T-helper 9 cell (primary cell): ENCODE data around the gene UBAP1.
"Not testable (repeated sequence)": the region's sequence is repeated elsewhere in the genome, so short reads cannot be mapped to it uniquely, and the experiment has no call there.

ENCODE experiments used
- DNase-seq: peaks from one replicate; pipeline ENCODE4 v3.0.0-alpha.2; 2020

UBAP1 gene

DNA sequence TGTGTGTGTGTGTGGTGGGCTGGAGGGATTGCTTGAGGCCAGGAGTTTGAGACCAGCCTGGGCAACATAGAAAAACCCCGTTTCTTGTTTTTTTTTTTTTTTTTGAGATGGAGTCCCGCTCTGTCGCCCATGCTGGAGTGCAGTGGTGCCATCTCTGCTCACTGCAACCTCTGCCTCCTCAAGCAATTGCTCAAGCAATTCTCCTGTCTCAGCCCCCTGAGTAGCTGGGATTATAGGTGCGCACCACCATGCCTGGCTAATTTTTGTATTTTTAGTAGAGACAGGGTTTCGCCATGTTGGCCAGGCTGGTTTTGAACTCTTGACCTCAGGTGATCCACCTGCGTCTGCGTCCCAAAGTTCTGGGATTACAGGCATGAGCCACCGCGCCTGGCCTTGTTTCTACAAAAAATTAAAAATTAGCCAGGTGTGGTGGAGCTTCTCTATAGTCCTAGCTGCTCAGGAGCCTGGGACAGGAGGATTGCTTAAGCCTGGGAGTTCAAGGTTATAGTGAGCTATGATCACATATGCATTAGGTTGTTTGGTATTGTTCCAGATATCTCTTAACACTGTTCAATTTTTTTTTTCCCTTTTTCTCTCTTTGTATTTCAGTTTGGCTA, 47.4 kb downstream of the UBAP1 start:
- not testable (repeated sequence) for DNase-seq

DNA sequence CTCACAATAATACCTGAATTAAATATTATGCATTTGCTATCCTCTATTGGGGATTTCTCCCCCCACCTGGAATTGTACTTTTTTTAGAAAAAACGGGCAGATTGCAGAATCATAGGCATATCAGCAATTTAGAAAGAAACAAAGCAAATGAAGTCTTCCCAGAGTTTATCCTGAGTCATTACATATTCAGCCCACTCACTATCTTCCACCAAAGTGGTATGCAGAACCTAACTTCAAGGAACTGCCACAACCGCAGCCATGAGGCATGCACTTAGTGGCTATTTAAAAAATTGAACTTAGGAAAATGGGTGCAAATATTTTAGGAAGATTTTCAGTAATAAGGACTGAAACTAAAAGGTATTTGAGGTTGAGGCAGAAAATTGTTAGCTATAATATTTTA, 48.6 kb downstream of the UBAP1 start:
- no peak for DNase-seq

DNA sequence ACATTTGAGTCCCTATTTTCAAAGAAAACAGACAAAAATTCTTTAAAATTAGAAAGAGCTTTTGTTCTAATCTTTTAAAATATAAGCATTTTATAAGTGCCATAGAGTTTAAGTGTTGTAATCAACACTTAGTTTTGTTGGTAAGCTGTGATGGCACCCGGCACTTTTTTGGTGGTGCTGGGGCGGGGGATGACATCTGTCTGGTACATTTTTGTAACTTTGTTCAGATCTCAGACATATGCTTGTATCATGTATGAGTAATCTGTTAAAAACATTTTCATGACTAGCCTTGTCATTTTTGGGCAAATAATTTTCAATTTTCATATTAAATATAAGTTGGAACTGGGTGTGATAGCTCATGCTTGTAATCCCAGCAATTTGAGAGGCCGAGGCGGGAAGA, 51.7 kb downstream of the UBAP1 start:
- DNase-seq: no peak

DNA sequence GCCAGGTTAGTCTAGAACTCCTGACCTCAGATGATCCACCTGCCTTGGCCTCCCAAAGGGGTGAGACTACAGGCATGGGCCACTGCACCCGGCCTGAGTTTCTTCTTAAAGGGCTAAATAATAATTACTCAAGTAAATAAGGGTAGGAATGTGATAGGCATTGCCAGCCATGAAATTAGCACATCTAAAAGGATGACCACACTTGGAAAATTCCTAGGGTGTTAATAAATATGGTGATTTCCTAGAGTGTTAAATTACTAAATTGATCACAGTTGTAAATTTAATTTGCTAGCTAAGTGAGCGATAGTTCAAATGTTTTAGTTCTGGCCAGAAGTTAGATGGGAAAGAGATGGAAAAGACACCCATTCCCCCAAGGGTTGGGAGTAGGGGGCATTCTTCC, 53.4 kb downstream of the UBAP1 start:
- no peak for DNase-seq

DNA sequence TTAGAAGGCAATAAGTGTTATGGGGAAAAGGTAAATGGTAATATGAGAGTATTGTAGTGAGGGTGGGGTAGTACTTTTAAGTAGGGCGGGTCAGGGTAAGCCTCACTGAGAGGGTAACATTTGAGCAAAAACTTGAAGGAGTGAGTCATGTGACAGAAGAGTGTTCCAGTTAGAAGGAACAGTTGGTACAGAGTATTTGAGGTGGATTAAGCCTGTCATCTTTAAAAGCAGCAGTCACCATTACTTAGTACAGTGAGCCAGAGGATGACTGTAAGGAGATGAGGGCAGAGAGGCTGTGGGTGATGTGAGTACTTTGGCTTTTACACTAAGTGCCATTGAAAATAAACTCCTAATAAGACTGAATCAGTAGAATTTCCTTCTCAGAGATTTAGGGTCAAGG, 54.8 kb downstream of the UBAP1 start:
- no peak for DNase-seq

DNA sequence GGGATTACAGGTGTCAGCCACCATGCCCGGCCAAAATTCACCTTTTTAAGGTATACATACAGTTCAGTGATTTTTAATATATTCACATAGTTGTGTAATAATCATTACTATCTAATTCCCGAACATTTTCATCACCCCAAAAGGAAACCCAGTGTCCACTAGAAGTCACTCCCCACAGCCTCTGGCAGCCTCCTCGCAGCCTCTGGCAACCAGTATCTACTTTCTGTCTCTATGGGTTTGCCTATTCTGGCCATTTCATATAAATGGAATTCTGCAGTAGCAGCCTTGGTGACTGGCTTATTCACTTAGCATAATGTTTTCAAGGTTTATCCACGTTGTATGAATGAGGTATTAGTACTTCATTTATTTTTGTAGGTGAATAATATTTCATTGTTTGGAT, 59.0 kb downstream of the UBAP1 start:
- no peak for DNase-seq

DNA sequence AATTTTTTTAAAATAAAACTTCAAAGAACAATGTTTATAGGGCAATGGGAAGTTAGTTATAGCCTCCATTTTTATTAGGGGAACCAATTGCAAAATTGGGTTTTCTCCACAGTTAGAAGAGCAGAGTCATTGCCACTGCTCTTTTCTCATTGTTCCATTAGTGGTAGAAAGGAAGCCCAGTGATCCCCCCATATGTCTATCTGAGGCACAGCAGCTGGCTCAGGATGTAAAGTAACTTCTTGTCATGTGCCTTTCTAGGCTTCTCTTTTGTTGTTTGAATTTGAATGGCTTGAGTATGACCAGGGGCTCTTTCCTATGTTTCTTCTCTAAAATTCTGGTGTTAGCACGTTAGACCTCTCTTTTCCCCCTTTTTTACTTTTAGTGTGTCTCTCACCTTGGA, 61.2 kb downstream of the UBAP1 start:
- no peak for DNase-seq

DNA sequence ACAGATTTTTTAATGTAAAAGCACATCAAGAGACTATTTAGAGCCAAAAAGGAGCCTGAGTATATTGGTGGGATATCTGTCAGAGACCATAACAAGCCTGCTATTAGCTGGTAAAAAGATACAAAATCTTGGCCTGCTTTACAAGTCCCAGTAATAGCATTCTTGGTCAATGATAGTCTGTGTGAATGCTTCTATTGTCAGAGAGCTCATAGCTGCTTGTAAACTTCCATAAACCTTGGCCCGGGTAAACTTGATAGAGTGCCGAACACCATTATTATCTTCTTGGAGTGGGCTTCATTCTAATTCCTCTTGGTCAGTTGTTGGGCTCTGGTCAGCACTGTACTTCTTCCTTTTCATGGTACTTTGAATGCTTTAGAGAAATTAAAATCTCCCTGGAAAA, 64.0 kb downstream of the UBAP1 start:
- DNase-seq: no peak

DNA sequence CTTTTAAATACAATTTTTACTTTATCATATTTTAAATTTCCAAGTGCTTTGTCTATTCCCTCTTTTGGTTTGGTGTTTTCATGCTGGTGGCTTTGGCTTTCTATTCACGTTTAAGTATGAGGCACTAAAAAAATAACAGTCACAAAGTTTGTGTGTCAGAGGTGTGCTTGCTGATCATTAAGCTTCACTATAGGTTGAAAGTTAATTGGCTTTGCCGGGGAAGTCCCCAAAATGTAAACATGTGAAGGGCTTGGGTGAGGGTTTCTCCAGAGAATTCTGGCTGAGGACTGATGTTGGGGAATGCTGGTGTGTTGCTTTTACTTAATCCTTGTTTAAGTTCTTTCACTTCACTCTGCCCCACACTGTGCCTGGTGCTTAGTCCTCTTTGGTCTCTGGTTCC, 66.4 kb downstream of the UBAP1 start:
- not testable (repeated sequence) for DNase-seq

DNA sequence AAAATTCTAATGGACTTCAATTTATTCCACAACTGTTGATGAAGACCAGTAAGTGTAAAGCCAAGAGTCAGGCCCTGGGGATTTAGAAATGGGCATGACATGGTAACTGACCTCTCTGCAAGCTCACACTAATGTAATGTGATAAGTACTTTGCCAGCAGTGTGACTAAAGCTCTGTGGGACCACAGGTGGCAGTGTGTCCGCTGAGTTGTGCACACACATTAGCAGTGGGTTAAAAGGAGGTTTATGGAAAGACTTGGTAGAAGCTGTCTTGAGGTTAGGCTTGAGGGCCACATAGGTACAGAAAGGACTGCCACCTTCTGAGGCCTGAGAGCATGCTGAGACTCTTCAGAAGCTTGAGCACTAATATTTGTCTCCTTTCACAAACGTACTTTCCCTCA, 67.6 kb downstream of the UBAP1 start:
- no peak for DNase-seq

DNA sequence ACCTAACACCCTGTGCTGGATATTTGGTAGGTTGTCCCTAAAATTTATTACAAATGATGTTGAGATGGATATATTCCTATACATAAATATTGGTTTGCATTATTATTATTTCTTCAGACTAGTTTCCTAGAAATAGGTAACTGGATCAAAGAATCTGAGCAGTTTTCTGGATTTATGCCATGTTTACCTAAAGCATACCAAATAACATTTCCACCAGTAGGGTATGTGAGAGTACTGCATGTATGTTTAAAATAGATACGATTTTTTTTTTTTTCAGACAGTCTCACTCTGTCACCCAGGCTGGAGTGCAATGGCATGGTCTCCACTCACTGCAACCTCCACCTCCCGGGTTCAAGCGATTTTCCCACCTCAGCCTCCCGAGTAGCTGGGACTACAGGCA, 68.9 kb downstream of the UBAP1 start:
- DNase-seq: not testable (repeated sequence)

DNA sequence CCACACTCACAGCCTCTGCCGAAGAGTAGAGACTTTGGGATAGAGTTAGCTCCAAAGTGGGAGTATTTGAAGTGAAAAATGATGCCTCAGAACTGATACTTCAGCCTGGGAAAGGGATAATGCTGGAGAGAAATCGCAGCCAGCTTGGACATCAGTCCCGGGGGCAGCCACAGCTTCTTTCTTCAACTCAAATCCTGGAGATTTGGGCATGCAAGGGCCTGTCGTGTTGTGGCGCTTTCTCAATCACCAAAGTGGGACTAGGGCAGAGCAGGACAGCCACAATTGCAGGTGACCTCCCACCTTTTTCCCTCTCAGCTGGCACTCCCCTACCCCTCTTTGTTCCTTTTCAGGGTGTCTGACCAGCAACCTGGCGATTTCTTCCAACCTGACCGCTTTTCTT, 70.4 kb downstream of the UBAP1 start:
- DNase-seq: no peak

DNA sequence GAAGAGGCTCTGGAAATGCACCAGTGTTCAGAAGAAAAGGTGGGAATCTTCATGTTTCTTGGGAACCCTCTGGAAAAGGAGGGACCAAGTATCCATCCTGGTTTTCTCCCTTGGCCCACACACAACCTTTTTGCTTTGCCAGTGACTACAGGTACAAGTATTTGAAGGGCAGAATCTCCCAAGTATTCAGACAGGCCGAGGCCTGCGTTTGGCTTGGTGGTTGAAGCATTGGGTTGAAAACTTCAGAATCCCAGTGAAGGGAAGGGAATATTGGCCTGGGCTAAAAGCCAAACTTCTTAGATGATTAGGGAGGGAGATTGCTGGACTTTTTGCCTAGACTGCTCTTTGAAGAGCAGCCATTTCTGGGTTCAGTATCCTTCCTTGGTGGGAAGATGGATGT, 71.9 kb downstream of the UBAP1 start:
- DNase-seq: no peak

DNA sequence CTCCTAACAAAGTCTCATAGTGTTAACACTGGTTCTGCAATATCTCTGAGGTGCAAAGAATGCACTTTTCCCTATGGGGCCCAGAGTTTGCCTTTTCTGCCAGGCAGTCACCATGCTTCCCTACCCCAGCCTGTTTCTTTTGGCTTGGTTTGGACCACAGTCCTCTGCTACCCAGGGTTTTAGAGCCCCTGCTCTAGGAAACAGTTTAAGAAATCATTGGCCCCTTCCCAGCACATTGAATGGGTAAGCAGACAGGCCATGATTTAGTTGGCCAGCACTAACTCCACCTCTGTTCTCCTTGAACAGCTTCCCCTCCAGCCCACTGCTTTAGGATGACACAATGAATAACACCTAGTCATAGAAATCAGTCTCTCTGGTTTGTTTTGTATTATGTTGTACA, 73.2 kb downstream of the UBAP1 start:
- DNase-seq: no peak

DNA sequence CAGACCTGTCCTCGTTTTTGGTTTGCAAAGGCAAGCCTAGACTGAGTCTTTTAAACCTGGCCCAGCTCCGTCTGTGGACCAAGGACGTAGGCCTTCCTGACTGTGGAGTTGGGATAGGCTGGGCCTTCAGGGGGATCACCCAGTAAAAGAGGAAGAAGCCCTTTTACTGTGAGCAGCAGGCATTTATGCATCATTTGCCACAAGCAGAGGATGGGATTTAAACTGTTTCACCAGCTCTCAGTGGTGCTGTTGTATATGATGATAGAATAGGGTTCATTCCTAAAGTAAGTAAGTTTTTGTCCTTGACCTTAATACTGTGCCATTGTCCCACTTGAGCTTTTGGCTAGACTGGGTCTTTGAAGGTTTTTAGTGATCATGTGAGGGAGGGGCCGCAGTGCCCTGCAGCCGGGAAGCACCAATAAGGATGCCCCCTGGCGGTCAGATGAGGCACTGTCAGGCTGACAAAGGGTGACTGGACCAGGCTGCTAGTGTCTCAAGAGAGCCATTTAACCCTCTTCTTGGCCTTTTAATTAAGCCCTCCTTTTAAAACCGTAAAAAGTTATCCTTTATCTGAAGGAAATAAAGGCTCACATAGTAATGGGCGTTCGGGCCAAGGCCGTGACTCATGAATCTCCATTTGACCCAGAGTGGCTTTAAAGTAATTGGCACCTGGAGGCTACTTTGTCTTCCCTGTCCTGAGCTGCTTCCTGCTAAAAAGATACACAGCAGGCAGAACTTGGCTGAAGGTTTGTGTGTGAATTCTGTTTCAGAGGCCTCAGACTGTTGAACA, 74.0 kb downstream of the UBAP1 start:
- peak; percentile 45 for DNase-seq

DNA sequence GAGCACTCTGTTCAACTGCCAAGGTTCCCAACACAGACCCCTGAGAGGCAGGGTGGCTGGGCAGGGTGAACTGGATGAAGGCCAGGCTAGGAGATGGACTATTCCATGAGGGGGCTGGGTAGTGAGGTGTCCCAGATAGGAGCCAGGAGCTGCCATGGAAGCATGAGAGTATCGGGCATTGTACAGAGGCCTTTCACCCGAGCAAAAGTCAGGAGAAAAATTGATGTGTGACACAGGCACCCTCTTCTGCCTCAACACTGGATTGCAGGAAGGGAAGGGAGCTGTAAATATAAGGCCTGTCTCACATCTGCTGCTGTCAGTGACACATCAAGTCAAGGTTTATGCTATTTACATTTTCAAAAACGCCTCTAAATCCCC, 74.6 kb downstream of the UBAP1 start:
- no peak for DNase-seq

DNA sequence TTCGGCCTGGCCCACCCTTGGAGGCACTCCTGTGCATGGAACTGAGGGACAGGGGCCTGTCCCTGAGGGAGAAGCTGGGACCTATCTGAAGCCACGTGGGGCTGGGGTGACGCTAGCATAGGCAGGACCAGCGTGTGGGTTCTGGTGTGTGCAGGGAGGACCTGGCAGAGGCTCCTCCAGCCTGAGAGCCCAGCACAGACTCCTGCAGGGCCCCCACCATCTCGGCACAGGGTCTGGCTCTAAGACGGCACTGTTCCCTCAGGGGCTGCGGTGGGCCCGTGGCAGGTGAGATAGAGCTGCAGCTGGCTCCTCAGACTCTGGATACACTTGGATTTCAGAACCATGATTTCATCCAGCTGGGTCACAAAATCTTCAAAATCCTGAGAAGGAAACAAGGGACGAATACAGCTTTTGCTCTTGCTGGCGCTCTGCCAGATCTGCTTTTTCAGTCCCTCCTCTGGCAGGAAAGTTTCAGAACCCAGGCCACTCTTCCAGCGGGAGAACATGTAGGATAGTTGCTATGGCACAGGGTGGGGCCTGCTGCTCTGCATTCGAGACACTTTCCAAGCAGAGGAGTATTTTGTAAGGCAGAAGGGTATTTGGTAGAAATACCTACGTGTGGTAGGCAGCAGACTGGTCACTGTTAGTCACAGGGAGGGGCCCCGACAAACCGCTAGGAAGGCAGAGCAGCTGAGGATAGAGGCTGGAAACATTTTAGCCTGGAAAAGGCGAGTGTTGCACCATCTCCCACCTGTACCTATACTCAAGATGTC, 75.5 kb downstream of the UBAP1 start:
- DNase-seq: no peak

DNA sequence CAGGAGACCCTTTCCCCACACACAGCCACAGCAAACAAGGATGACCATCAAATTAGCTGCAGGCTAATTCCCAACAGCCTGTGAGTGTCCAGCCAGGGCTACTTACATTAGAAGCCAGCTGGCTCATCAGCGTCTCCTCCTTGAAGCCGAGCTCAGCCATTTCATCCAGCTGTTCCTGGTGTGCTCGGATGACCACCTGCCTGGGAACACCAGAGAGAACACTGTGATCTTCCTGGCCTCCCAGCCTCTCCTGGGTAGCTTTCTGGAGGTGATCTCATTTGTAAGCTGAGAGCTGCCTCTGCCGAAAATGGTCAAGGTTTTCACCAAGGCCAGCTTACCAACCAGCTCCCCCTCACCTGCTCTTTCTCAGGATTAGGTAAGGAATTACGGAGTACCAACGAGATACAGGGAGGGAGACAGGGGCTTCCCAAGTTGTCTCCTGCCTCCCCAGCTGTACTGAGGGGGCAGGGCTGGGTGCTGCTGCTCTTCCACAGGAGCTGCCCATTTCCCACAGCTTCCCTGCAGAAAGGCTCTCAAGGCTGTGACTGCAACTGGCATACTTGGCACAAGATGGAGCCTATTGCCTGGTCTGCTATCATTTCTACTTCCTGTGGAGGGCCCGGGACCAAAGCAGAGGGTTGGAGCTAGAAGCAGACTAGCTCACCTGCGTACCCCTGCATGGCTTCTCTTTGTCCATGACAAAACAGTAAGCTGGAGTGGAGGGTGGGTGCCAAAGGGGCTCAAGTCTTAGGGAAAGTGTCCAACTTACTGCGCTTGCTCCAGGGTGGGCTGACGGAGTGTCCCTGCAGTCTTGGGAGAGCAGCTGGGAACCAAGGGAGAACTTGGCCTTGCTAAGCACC, 76.4 kb downstream of the UBAP1 start:
- no peak for DNase-seq

DNA sequence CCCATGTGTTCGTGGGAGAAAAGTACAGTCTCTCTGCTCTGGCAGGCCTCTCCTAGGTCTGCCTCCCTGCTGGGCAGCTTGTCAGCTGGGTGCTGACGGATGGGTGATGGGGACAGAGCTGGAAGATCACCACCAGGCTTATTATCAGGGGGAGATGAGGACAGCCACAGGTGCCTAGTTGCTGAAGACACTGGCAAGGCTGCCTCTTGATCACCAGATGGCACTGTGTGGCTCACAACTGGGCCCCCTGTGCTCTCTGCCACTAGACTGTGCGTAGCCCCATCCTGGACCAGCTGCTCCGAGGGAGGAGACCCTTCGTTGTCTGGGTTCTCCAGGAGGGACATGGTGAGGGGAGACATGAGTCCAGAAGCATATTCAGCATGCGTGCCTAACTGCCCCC, 77.3 kb downstream of the UBAP1 start:
- DNase-seq: no peak

DNA sequence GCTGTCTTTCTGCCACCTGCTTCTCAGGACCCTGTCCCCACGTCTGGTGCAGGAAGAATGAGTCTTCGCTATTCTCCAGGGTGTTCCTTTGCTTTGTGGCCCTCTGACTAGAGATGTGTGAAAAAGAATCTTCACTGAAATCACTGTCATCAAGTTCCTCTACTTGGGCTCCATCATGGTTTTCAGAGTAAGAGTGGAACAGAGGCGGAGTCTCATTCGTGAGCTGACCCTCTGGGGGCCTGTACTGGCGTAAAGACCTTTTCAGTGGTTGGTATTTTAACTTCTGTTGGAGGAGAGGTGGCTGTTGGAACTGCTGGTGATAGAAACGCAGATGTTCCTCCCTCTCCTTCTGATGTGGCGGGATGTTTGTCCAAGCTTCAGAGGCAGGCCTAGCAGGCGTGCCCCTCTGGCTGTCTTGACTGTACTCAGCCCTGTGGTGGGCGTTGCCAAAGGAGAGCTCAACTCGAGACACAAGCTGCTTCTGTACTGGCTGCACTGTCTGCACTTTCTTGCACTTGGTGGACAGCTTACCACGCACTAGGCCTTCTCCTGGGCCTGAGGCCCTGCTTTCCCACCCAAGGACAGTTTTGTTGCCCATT, 78.2 kb downstream of the UBAP1 start:
- no peak for DNase-seq

DNA sequence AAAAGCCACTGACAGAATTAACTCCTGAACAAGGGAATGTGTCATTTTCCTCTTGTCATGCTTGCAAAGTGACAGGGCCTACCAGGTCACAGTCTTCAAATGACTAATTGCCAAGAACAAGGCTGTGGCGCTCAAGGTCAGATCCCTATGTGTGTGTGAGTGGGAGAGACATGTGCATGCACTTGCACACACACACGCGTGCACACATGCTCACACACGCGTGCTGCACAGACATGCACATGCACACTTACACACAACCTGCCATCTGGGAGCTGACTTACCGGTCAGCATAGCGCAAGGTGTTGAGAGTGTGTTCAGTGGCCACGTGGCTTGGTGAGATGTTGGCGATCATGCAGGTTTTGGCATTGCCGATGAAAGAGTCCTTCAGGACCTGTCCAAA, 80.5 kb downstream of the UBAP1 start:
- DNase-seq: no peak

DNA sequence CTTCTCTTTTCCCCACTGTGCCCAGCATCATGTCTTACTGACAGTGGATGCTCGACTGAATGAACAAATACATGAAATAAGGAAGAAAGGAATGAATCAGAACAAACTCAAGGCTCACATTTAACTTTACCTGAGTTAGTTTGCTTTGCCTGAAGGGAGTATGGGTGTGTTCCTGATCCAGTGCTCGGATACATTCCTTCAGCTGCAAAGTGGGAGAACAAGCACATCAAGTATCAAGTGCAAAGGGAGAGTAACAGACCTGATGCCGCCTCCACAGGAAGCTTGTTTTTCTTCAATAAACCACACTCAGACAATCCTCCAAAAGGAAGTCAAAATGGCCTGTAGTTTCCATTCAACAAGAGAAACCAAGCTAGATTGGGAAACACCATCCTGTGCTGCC, 84.1 kb downstream of the UBAP1 start:
- DNase-seq: no peak

DNA sequence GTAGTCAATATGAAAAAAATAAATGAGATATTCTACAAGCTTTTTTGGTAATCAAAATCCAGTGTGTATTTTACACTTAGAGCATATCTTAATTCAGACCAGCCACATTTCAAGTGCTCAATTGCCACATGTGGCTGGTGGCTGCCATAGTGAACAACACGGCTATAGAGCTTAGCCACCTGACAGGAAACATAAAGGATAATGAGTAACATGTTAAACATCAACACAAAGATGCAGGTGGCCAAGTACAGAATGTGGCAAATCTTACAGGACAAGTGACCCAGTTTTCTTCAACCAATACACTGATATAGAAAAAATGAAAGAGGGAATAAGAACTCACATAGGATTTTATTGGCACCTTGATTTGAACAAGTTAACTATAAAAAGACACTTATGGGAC, 88.8 kb downstream of the UBAP1 start:
- DNase-seq: no peak
